IMR-90 (cell line): ENCODE data around the gene GCNA. TPM values are rescaled to one million over a fixed set of nuclear protein-coding genes. Genes with fewer than 3 reads are reported as not detected.
A peak's percentile ranks its signal among the peaks of the same experiment; 100 is the strongest.

Experiments used
- ATAC-seq: fragments of 200-7000 bp; cut with Tn5 transposase; 2 replicates; pipeline ENCODE4 v1.9.1; 2020; ENCODE audit warnings: low read depth, mild to moderate bottlenecking, moderate library complexity
- BruUV-seq: library from RNA; stranded (reverse); fragments of 400-500 nt; replicated peaks from 2 replicates; lab custom pipeline; 2021; lab: Mats Ljungman, UMichigan
- CTCF ChIA-PET: fragments of 300-600 bp; formaldehyde crosslinking; extraction: SDS; loops from one replicate; lab custom pipeline; 2021; ENCODE audit warnings: antibody characterized with exemption; lab: Yijun Ruan, JAX
- POLR2A ChIA-PET: fragments of 300-600 bp; sonication (Branson Sonifier 250); formaldehyde crosslinking; loops from one replicate; lab custom pipeline; 2022; ENCODE audit warnings: antibody characterized with exemption; ENCODE audit not compliant: unreplicated experiment; lab: Charles Lee
- DNase-seq: peaks from one replicate; pipeline ENCODE4 v3.0.0; 2013
- H2AFZ ChIP-seq: replicated peaks from 2 replicates; pipeline ENCODE3; 2013; ENCODE audit warnings: low read length, mild to moderate bottlenecking; ENCODE audit not compliant: poor library complexity
- H2AK5ac ChIP-seq: 2 replicates; pipeline ENCODE4 v1.6.1; 2013; ENCODE audit warnings: low read depth, low read length, inconsistent platforms
- H2AK9ac ChIP-seq: replicated peaks from 2 replicates; pipeline ENCODE3; 2013; ENCODE audit warnings: mild to moderate bottlenecking, low read depth, low read length, moderate library complexity; ENCODE audit not compliant: poor library complexity
- H2BK120ac ChIP-seq: 2 replicates; pipeline ENCODE4 v1.6.1; 2013; ENCODE audit warnings: low read depth, low read length, inconsistent platforms
- H2BK15ac ChIP-seq: 3 replicates; pipeline ENCODE4 v1.6.1; 2013; ENCODE audit warnings: low read depth, low read length, inconsistent platforms
- H2BK20ac ChIP-seq: 2 replicates; pipeline ENCODE4 v1.6.1; 2013; ENCODE audit warnings: low read depth, mild to moderate bottlenecking, inconsistent platforms, low read length, moderate library complexity
- H2BK5ac ChIP-seq: 2 replicates; pipeline ENCODE4 v1.6.1; 2013; ENCODE audit warnings: mild to moderate bottlenecking, low read depth, low read length, inconsistent platforms; ENCODE audit not compliant: poor library complexity, severe bottlenecking
- H3K14ac ChIP-seq: replicated peaks from 2 replicates; pipeline ENCODE4 v1.6.1; 2013; ENCODE audit warnings: low read depth, low read length, inconsistent platforms
- H3K18ac ChIP-seq: 2 replicates; pipeline ENCODE4 v1.6.1; 2013; ENCODE audit warnings: low read depth, low read length, control low read depth
- H3K23ac ChIP-seq: 2 replicates; pipeline ENCODE4 v1.6.1; 2013; ENCODE audit warnings: low read depth, low read length, inconsistent platforms
- H3K27ac ChIP-seq: 2 replicates; pipeline ENCODE4 v1.5.1; 2013; ENCODE audit warnings: mild to moderate bottlenecking, control low read depth, low read length; ENCODE audit not compliant: insufficient read depth
- H3K27me3 ChIP-seq: 2 replicates; pipeline ENCODE4 v1.6.1; 2013; ENCODE audit warnings: low read length; ENCODE audit not compliant: control insufficient read depth, insufficient read depth
- H3K36me3 ChIP-seq: 2 replicates; pipeline ENCODE4 v1.6.1; 2013; ENCODE audit warnings: low read length, mixed read lengths; ENCODE audit not compliant: control insufficient read depth, insufficient read depth
- H3K4ac ChIP-seq: 2 replicates; pipeline ENCODE4 v1.6.1; 2013; ENCODE audit warnings: low read depth, low read length, inconsistent platforms
- H3K4me1 ChIP-seq: 2 replicates; pipeline ENCODE4 v1.6.1; 2013; ENCODE audit warnings: low read length, mixed read lengths; ENCODE audit not compliant: control insufficient read depth, insufficient read depth
- H3K4me2 ChIP-seq: 2 replicates; pipeline ENCODE4 v1.6.1; 2013; ENCODE audit warnings: low read depth, mild to moderate bottlenecking, control low read depth, low read length, moderate library complexity
- H3K4me3 ChIP-seq: 2 replicates; pipeline ENCODE4 v1.5.1; 2013; ENCODE audit warnings: low read depth, mild to moderate bottlenecking, control low read depth, low read length, moderate library complexity; ENCODE audit not compliant: insufficient read depth
- H3K56ac ChIP-seq: 2 replicates; pipeline ENCODE4 v1.6.1; 2013; ENCODE audit warnings: low read length, inconsistent platforms; ENCODE audit not compliant: insufficient read depth; ENCODE audit errors: extremely low read depth
- H3K79me1 ChIP-seq, 2 experiments: 2 replicates each; pipeline ENCODE4 v1.6.1; 2013; ENCODE audit warnings: low read length in 2 of 2, inconsistent platforms in 1 of 2, low read depth in 1 of 2
- H3K9ac ChIP-seq: 2 replicates; pipeline ENCODE4 v1.6.1; 2013; ENCODE audit warnings: low read depth, low read length, control low read depth
- H3K9me1 ChIP-seq: 2 replicates; pipeline ENCODE4 v1.6.1; 2013; ENCODE audit warnings: low read length, inconsistent platforms; ENCODE audit not compliant: insufficient read depth
- H3K9me3 ChIP-seq: 2 replicates; pipeline ENCODE4 v1.6.1; 2013; ENCODE audit warnings: low read length; ENCODE audit not compliant: control insufficient read depth, insufficient read depth
- H4K20me1 ChIP-seq: 2 replicates; pipeline ENCODE4 v1.6.1; 2013; ENCODE audit warnings: low read length, inconsistent platforms; ENCODE audit not compliant: insufficient read depth
- H4K5ac ChIP-seq: 2 replicates; pipeline ENCODE4 v1.6.1; 2013; ENCODE audit warnings: mild to moderate bottlenecking, low read depth, low read length, control low read depth
- H4K8ac ChIP-seq, 2 experiments: 2 replicates each; pipeline ENCODE4 v1.6.1; 2013; ENCODE audit warnings: low read depth in 2 of 2, low read length in 2 of 2, control low read depth in 1 of 2, inconsistent platforms in 1 of 2
- H4K91ac ChIP-seq: 2 replicates; pipeline ENCODE4 v1.6.1; 2013; ENCODE audit warnings: low read depth, low read length, inconsistent platforms; ENCODE audit not compliant: insufficient read depth
- BHLHE40 ChIP-seq: fragments of 150-350 bp; IDR thresholded peaks from 2 replicates; pipeline ENCODE4 v1.6.1; 2016; ENCODE audit warnings: mild to moderate bottlenecking, low read depth, low read length
- CEBPB ChIP-seq: IDR thresholded peaks from 2 replicates; pipeline ENCODE4 v1.6.1; 2012; ENCODE audit warnings: low read depth, low read length, improper control_type of control experiment
- CHD1 ChIP-seq: IDR thresholded peaks from 2 replicates; pipeline ENCODE4 v1.6.1; 2012; ENCODE audit warnings: low read depth, low read length, improper control_type of control experiment
- CTCF ChIP-seq: conservative IDR thresholded peaks from 2 replicates; pipeline ENCODE4 v1.5.1; 2012; ENCODE audit warnings: mild to moderate bottlenecking, low read depth, low read length, improper control_type of control experiment
- FOS ChIP-seq: fragments of 150-350 bp; IDR thresholded peaks from 2 replicates; pipeline ENCODE4 v1.6.1; 2016; ENCODE audit warnings: low read depth, low read length
- MAFK ChIP-seq: IDR thresholded peaks from 2 replicates; pipeline ENCODE4 v1.6.1; 2012; ENCODE audit warnings: low read depth, low read length, improper control_type of control experiment
- MAZ ChIP-seq: IDR thresholded peaks from 2 replicates; pipeline ENCODE4 v1.6.1; 2012; ENCODE audit warnings: low read depth, mild to moderate bottlenecking, low read length, improper control_type of control experiment, moderate library complexity, borderline replicate concordance
- MXI1 ChIP-seq: IDR thresholded peaks from 2 replicates; pipeline ENCODE4 v1.6.1; 2012; ENCODE audit warnings: low read depth, mild to moderate bottlenecking, low read length, moderate library complexity, borderline replicate concordance
- NFE2L2 ChIP-seq: fragments of 150-350 bp; IDR thresholded peaks from 2 replicates; pipeline ENCODE4 v1.6.1; 2016; ENCODE audit warnings: low read depth, mild to moderate bottlenecking, low read length
- POLR2A ChIP-seq: IDR thresholded peaks from 2 replicates; pipeline ENCODE4 v1.6.1; 2012; ENCODE audit warnings: mild to moderate bottlenecking, low read depth, low read length
- RAD21 ChIP-seq: IDR thresholded peaks from 2 replicates; pipeline ENCODE4 v1.6.1; 2012; ENCODE audit warnings: low read length, improper control_type of control experiment
- RCOR1 ChIP-seq: IDR thresholded peaks from 2 replicates; pipeline ENCODE4 v1.6.1; 2012; ENCODE audit warnings: mild to moderate bottlenecking, low read length, improper control_type of control experiment; ENCODE audit not compliant: insufficient replicate concordance
- SMC3 ChIP-seq: fragments of 150-350 bp; IDR thresholded peaks from 2 replicates; pipeline ENCODE4 v1.6.1; 2016; ENCODE audit warnings: low read depth, mild to moderate bottlenecking, antibody characterized with exemption, low read length, moderate library complexity
- WGBS, 2 experiments: methylation state at CpG; one replicate each; pipeline versions ENCODE4 v1.1.5 to v1.1.7; 2013; ENCODE audit warnings: missing lambda C conversion rate in 2 of 2; ENCODE audit not compliant: insufficient read length in 1 of 2; ENCODE audit errors: extremely low coverage in 2 of 2; 5-methylcytosine and 5-hydroxymethylcytosine counted together
- dilution Hi-C: fragments of 300-500 bp; cut with HindIII; formaldehyde crosslinking; loops from one replicate; pipeline ENCODE4 v1.14.3; 2018; ENCODE audit warnings: low sequenced_read_pairs; ENCODE audit not compliant: unreplicated experiment
- in situ Hi-C: fragments of 300-500 bp; cut with MboI; formaldehyde crosslinking; loops from 3 replicates; pipeline ENCODE4 v1.14.3; 2019; ENCODE audit warnings: low sequenced_read_pairs, inconsistent platforms, mixed read lengths
- intact Hi-C: fragments of 100-400 bp; cut with micrococcal nuclease; formaldehyde crosslinking; loops from 2 replicates; pipeline ENCODE4 v1.10.0; 2022
- polyA plus RNA-seq, 3 experiments: library from polyadenylated mRNA; depleted of rRNA; stranded (reverse); fragments of >200 nt; gene quantifications; 2 replicates each; pipeline ENCODE4 v1.2.3, GENCODE V29; 2012; ENCODE audit warnings: low replicate concordance in 1 of 3
- total RNA-seq: library from RNA; depleted of rRNA; stranded (reverse); fragments of >200 nt; gene quantifications from 2 replicates; pipeline ENCODE4 v1.2.3, GENCODE V29; 2012
- TF ChIP-seq, protein P1 (sequence below): fragments of 150-350 bp; IDR thresholded peaks from 2 replicates; pipeline ENCODE4 v1.6.1; 2016; ENCODE audit warnings: low read depth, mild to moderate bottlenecking, low read length, moderate library complexity, borderline replicate concordance

Gene GCNA
- total and polyA plus RNA-seq, 2 of the 4 experiments (the other 2 are of a cell fraction), result 0.90 to 1.3 TPM

- H3K4ac ChIP-seq, result no peak overlapping the region
- H2BK20ac ChIP-seq, result no peak overlapping the region
- H3K36me3 ChIP-seq, result no peaks in the 10 kb centered on the region
- no peak overlapping the region for H2BK15ac ChIP-seq
- H3K27me3 ChIP-seq, result peaks cover 4% of the 10 kb centered on the region
- H3K9ac ChIP-seq, result no peak overlapping the region
- no peak overlapping the region for H4K8ac ChIP-seq
- in situ Hi-C loops, result loop anchor here (25.0 kb wide), 1 partner anchor 202 kb away; no protein-coding TSS in a partner anchor
- intact Hi-C loops, result no loop called here
- no peak overlapping the region for H3K4me2 ChIP-seq
- H3K27ac ChIP-seq, result no peak overlapping the region
- 80% methylated on average over 1 of the region's 6 CpGs; no CpG with 5 or more reads in 1 of the 2 experiments for WGBS, 2 experiments
- ATAC-seq (no peak), DNase-seq (no peak)
- CTCF ChIA-PET, result no interaction called here
- H3K18ac ChIP-seq, result no peak overlapping the region
- H2AK5ac ChIP-seq, result no peak overlapping the region
- H3K4me1 ChIP-seq, result no peaks in the 10 kb centered on the region
- no peak overlapping the region for H3K4me3 ChIP-seq
- H3K23ac ChIP-seq, result no peak overlapping the region
- TF ChIP-seq POLR2A (no peak), NFE2L2 (no peak), RCOR1 (no peak), BHLHE40 (no peak), FOS (no peak), CHD1 (no peak), MAZ (no peak), RAD21 (no peak), CEBPB (no peak), MAFK (no peak), SMC3 (no peak), CTCF (no peak), MXI1 (no peak)
- TF ChIP-seq, protein P1, sequence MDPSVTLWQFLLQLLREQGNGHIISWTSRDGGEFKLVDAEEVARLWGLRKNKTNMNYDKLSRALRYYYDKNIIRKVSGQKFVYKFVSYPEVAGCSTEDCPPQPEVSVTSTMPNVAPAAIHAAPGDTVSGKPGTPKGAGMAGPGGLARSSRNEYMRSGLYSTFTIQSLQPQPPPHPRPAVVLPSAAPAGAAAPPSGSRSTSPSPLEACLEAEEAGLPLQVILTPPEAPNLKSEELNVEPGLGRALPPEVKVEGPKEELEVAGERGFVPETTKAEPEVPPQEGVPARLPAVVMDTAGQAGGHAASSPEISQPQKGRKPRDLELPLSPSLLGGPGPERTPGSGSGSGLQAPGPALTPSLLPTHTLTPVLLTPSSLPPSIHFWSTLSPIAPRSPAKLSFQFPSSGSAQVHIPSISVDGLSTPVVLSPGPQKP, result no peak
- no peaks in the 10 kb centered on the region for H3K9me1 ChIP-seq
- H2AK9ac ChIP-seq, result peak overlapping the region; percentile 19
- BruUV-seq, result no TSS peak
- H3K79me1 ChIP-seq, result no peaks in the 10 kb centered on the region
- H3K56ac ChIP-seq, result no peak overlapping the region
- dilution Hi-C loops, result no loop called here
- H3K14ac ChIP-seq, result no peak overlapping the region
- H4K20me1 ChIP-seq, result no peaks in the 10 kb centered on the region
- no peak overlapping the region for H4K5ac ChIP-seq
- H3K9me3 ChIP-seq, result no peaks in the 10 kb centered on the region
- POLR2A ChIA-PET, result no interaction called here
- H2BK120ac ChIP-seq, result no peak overlapping the region
- H4K91ac ChIP-seq, result no peak overlapping the region
- no peak overlapping the region for H2BK5ac ChIP-seq
- H2AFZ ChIP-seq, result peak overlapping the region; percentile 33
Measured at GRCh38 chrX:71659959-71660358, 81.7 kb downstream of the GCNA start.
